Measurements from ENCODE around the gene TBC1D3B.
"Not testable (repeated sequence)": the region's sequence is repeated elsewhere in the genome, so short reads cannot be mapped to it uniquely, and the experiment has no call there.

The TBC1D3B gene

GRCh38 chr17:36128411-36128978, 47.9 kb downstream of the TBC1D3B start:
- DNase-seq (ENCODE audit: low spot score), result no peak

GRCh38 chr17:36127911-36128310, 48.5 kb downstream of the TBC1D3B start:
- DNase-seq (ENCODE audit: low spot score), result no peak

DNA sequence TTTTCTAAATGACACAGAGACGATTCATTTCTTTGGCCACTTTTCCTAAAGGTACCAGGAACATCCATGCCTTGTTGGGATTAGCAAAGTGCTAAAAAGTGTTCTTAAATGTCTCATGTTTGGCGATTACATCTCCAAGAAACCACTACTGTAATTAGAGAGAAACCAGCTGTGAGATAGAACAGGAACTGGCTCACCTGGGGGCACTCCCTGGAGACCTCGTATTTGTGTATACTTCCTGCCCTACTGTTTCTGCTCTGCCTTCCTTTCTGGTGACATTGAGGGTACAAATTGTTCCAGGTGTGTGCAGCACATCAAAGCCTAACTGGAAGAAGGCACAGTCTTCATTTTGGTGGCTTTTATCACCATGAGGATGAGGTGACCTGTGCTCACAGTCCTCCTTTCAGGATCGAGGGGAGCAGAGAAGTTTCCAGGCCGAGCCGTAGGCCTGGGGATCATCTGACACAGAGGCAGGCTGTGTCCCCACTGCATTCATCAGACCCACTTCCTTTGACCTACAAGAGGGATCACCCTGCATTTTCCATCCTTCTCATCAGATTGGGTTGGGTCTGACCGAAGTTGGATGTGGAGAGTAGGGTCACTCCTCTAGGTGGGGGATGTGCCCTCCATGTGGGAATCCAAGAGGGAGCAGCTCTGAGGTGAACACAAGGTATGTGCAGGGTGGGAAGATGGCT, 49.1 kb downstream of the TBC1D3B start:
- no peak for DNase-seq (ENCODE audit: low spot score)

GRCh38 chr17:36124879-36125824, 51.3 kb downstream of the TBC1D3B start:
- no peak for DNase-seq (ENCODE audit: low spot score)

DNA sequence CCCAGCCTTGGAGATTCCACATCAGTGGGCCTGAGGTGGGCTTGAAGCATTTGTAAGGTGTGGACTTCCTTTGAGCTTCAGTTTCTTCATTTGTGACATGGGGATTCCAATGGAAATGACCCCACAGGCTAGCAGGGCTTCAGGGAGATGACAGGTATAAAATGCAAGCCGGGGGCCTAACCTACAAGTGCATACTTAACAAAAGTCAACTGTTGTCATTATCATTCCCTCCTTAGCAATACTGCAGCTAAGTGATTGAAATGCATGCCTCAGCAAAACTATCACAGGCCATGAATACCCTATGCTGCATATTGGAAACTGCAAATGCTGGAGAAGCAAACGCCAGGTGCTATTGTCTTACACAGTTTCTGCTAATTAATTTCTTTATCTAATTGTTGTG, 53.0 kb downstream of the TBC1D3B start:
- no peak for DNase-seq (ENCODE audit: low spot score)

DNA sequence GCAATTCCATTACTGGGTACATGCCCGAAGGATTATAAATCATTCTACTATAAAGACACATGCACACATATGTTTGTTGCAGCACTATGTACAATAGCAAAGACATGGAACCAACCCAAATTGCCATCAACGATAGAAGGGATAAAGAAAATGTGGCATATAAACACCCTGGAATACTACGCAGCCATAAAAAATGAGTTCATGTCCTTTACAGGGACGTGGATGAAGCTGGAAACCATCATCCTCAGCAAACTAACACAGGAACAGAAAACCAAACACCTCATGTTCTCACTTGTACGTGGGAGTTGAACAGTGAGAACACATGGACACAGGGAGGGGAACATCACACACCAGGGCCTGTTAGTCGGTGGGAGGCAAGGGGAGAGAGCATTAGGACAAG, 55.3 kb downstream of the TBC1D3B start:
- DNase-seq (ENCODE audit: low spot score), result not testable (repeated sequence)

- DNase-seq (ENCODE audit: low spot score), result no peak
Observed at GRCh38 chr17:36120221-36120620, 56.2 kb downstream of the TBC1D3B start.

- DNase-seq (ENCODE audit: low spot score), result no peak
Observed at GRCh38 chr17:36118477-36119353, 57.7 kb downstream of the TBC1D3B start.

DNA sequence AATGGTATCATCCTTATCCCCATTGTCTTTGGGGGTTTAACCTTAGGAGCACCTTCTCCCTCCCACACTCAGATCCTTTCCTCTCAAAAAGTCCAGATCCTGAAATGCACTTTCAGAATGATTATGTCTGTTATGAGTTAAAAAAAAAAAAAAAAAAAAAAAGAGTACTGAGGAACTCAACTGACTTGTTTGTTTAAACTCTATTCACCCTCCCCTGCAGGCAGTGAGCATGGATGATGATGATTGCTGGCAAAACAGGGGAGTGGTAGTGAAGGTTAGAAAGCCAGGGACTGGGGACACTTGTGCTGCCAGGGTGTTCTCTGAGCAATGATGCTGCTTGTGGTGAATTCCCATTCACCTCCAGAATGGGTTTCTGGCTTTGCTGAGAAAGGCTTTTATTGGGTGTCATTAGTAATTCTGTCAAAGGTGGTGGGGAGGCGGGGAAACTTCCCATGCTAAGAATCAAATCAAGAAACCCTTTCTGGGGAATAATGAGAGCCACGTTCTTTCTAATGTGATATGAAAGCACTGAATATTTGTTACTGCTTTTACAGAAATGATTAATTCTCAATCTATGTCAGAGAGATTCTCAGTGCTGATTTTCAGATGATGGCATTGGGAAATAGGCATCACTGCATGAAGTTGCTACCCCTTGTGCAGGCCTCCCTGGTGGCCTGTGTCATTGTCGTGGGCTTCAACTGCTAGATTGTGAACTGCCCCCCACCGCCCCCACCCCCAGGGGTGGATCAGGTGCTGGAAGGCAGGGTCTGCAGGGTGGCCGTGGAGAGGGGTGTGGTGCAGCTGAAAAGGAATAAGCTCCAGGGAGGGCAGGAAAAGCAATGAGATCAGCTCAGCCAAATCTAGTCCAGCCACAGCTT, 58.7 kb downstream of the TBC1D3B start:
- no peak for DNase-seq (ENCODE audit: low spot score)

Measured in kidney capillary endothelial cell (primary cell).